Astrocyte (in vitro differentiated cells and primary cell): ENCODE data around the gene TMEM184C.

ENCODE experiments used
- CTCF ChIP-seq: IDR thresholded peaks from 2 replicates; pipeline ENCODE4 v1.5.1; 2011; ENCODE audit warnings: low read depth, mild to moderate bottlenecking, inconsistent platforms, low read length, moderate library complexity; ENCODE audit not compliant: insufficient read depth
- EZH2 ChIP-seq: IDR thresholded peaks from 2 replicates; pipeline ENCODE4 v1.6.1; 2012; ENCODE audit warnings: mild to moderate bottlenecking, low read length, inconsistent platforms; ENCODE audit not compliant: insufficient read depth

DNA sequence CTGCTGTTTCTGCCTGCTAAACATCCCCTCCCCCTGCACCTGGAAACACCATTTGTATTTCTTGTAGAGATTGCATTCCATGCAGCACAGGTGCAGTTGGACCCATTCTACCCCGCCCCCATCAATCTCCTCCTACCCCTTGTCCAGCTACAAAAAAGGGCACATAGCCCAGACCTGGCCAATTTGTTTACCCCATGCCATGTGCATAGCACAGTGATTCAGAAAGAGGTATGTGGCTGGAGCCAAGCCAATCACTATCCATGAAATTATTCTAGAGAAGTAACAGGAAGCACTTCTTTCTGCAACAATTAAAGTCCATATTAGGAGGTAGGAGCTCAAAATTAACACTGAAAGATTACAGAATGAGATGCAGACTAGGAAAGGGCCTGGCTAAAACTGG is 20.2 kb upstream of the TMEM184C start:
- no peak for TF ChIP-seq CTCF
- no peak for TF ChIP-seq EZH2
